NCI-H187 treated with DMSO at 0.1 percent for 48 hours (cell line): ENCODE data around the gene SPDYE2B.
"Not testable (repeated sequence)": the region's sequence is repeated elsewhere in the genome, so short reads cannot be mapped to it uniquely, and the experiment has no call there.

Experiments used
- DNase-seq: peaks from one replicate; lab custom pipeline; 2025; lab: John Stamatoyannopoulos, UW

The SPDYE2B gene

DNA sequence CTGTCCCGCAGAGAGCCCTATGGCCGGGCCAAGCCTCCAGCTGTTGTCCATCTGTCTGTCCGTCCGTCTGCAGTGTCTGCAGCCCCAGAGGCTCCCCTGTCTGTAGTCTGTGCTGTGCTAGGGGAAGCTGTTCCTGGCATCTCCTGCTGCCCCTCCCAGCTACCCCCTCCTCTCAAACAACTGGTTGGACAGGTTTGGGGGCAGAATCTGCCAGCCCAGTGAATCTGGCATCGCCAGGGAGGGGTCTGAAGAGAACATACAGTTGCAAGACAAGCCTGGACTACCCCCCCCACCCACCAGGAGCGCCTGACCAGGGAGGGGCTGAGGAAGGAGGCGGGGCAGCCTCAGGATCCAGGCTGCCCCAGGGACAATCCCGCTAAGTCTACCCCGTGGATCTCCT lies 7.4 kb upstream of the SPDYE2B start, which contains the start of gene UPK3BL1:
UPK3BL1 (minus strand) TSS at position 101 of the 400 bp plus-strand sequence; CDS start at position 51, 50 bp downstream.
- DNase-seq: not testable (repeated sequence)

DNA sequence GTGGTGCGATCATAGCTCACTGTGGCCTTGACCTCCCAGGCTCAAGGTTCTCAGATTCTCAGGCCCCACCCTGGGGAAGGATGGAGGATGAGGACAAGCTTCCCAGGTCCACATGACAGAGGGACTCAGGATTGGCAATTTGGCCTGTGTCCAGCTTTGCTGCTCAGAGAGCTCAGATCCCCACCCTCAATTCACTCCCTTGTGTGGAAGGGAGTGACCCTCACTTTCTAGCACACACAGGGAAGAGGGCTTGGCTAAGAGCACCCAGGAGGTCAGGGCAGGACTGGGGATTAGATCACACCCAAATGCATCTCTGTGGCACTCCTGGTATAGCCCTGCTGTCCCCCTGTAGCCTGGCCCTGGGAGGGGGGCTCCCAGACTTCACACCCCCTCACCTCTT lies 6.7 kb upstream of the SPDYE2B start:
- DNase-seq: not testable (repeated sequence)

DNA sequence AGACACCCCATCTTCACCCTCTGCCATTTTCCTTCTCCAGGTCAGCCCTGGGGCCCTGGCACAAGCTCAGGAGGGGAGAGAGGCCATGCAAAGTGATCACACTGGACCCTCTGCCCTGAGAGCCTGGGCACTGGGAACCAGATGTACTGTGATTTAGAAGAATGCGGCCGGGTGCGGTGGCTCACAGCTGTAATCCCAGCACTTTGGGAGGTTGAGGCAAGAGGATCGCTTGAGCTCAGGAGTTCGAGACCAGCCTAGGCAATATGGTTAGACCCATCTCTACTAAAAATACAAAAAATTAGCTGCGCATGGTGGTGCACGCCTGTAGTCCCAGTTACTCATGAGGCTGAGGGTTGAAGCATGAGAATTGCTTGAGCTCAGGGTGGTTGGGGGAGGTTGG lies 2.3 kb upstream of the SPDYE2B start:
- not testable (repeated sequence) for DNase-seq

DNA sequence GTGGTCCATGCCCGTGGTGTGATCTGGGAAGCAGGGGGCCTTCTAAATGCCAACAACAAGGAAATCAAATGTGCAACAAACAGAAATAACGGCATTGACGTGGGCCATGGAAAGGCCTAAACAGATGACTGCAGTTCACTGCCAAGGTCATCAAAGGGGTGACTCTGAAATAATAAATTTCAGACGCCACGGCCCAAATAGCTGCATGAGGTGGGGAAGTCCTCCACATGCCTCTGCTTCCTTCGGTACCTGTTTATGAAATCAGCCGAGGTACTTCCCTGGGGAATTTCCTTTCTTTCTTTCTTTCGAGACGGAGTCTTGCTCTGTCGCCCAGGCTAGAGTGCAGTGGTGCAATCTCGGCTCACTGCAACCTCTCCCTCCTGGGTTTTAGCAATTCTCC lies 14.6 kb downstream of the SPDYE2B start:
- DNase-seq: not testable (repeated sequence)

DNA sequence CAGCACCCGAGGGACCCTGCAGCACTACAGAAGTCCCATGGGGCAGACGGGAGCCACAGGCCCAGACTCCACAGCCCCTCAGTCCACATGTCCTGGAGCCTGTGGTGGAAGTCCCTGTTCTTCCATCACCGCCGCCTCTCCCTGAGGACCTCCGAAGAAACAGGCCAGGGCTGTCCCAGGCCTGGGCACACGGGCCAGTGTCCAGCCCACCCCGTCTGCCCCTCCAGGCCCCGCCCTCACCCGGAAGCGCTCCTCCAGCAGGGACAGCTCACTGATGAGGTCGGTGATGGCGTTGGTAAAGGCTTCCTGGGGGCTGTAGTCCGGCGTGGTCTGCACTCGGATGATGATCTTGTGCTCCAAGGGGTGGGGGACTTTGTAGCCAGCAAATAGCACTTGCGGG lies 16.7 kb downstream of the SPDYE2B start:
- not testable (repeated sequence) for DNase-seq

DNA sequence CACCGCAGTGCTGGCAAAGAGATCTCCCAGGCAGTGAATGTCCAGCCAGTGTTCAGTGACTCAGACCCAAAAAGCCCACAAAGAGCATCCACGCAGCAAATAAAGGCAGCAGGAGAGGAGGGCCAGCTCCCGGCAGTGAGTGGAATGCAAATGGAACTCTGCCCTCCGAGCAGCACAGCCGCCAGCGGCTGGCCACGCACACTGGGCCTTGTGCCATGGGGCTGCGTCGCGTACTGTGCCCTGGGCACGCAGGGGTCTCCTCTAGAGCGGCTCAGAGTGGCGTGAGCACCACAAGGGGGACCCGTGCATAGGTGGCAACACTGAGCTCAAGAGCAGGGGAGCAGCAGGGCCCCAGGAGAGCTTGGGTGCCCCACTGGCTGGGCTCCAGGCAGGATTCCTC lies 17.4 kb downstream of the SPDYE2B start:
- not testable (repeated sequence) for DNase-seq

DNA sequence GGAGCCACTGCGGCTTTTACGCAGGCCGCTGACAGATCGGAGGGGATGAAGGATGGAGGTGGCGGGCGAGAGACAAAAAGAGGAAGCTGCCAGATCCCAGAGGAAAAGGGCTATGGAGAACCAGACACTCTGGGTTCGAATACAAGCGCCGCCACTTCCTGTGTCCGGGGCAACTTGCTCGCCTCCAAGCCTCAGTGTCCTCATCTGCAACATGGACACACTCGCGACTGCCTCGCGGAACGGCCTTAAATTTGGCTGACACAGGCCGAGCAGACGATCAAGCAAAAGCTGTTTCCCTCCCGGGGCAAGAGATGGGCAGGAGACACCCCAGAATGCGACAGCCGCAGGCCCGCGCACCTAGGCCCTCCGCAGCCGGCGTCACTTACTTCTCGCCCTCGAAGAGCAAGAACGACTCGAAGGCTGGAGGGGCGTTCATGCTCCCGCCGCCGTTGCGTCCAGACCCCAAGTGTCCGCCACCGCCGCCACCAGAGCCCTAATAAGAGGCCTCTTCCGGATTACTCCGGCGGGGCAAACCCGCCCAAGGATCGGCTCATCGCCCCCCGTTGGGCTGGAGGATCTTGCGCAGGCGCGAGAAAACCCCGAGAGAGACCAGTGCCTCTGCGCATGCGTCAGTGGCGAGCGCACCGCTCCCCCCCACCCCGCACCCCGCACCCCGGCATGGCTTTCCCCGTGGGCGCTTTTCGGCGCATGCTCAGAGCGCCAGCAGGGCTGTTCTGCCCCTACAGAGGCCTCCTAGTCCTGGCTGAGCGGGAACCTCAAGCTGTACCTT lies 21.2 kb downstream of the SPDYE2B start, which contains the start of gene POLR2J2:
POLR2J2 (minus strand) TSS at position 498 of the 790 bp plus-strand sequence; CDS start at position 436, 62 bp downstream.
- DNase-seq: not testable (repeated sequence)

DNA sequence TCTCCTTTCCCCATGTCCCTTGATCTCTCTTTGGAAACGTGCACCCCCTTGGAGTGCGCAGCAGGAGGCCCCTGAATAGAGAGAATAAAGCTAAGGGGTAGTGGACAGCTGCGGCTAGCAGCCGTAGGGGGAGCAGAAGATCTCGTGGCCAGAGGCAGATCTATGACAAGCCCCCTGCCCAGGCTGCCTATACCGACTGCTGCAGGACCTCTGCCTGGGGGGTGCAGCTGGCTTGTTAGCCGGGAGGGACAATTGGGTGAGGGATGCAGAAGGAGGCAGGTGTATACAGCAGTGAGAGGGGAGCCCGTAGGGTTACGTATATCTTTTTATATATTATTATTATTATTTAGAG lies 21.8 kb downstream of the SPDYE2B start:
- not testable (repeated sequence) for DNase-seq

DNA sequence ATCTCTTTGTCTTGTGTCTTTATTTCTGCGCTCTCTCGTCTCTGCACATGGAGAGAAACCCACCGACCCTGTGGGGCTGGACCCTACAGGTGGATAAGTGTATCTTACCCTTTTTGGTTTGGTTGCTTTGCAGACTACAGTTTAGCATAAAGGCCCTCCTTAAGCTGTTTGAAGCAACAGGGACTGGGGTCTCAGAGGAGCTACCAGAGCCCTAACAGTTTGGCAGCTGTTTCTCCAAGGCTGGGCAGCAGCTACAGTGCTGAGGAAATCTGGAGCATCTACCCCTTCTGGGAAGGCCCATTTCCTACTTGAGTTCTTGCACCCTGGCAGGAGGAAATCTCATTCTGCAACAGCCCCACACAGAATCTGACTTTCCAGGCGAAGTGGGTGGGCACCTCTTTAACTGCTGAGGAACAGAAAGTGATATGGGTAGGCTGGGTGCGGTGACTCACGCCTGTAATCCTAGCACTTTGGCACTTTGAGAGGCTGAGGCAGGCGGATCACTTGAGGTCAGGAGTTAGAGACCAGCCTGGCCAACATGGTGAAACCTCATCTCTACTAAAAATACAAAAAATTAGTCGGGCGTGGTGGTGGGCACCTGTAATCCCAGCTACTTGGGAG lies 23.4 kb downstream of the SPDYE2B start:
- not testable (repeated sequence) for DNase-seq

DNA sequence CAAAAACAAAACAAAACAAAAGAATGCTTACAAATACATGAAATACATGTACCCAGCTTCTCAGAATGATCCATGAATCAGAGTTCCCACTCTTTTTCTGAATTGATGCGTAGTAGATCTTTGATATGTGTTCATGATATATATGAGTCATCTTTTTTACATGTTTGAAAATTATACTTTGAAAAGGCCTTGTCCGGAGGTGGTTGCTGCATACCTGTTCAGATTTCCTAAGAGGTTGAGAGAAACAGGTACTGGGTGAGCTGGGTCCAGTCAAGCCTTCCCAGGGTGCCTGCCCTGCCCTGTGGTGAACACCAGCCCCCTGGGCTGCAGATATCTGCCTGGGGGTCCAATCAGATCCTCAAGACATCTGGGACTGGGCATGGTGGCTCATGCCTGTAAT lies 25.4 kb downstream of the SPDYE2B start:
- not testable (repeated sequence) for DNase-seq

DNA sequence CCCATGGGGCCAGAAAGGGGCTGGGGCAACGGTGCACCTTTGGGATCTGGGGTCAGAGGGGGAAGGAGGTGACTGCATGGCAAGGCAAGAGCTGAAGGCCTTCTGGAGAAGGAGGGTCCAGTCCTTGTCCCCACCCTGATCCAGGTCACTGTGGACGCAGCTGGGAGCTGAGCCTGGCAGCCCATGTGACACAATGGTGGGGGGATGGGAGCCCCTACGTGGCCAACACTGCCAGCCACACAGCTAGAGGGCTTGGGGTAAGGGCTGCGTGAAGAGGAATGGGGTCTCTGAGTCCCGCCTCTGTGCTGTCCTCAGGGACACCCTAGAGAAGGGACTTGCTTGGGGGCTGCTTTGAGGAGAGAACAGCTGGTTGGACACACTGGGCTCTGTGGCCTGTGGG lies 30.7 kb downstream of the SPDYE2B start:
- DNase-seq: not testable (repeated sequence)

DNA sequence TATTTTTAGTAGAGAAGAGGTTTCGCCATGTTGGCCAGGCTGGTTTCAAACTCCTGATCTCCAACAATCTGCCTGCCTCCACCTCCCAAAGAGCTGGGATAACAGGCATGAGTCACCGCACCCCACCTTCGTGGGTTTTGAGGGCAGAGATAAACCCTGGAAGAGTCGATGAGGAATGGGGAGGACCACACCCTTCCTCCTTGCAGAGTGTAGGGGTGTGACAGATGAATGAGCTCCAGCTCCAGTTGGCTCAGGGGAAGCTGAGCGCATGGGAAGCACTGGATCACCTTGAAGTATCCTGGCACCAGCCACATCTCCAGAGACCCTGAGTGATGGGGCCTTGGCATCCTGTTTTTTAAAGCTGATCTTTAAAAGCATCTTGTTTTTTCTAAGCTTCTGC lies 32.4 kb downstream of the SPDYE2B start:
- DNase-seq: not testable (repeated sequence)

DNA sequence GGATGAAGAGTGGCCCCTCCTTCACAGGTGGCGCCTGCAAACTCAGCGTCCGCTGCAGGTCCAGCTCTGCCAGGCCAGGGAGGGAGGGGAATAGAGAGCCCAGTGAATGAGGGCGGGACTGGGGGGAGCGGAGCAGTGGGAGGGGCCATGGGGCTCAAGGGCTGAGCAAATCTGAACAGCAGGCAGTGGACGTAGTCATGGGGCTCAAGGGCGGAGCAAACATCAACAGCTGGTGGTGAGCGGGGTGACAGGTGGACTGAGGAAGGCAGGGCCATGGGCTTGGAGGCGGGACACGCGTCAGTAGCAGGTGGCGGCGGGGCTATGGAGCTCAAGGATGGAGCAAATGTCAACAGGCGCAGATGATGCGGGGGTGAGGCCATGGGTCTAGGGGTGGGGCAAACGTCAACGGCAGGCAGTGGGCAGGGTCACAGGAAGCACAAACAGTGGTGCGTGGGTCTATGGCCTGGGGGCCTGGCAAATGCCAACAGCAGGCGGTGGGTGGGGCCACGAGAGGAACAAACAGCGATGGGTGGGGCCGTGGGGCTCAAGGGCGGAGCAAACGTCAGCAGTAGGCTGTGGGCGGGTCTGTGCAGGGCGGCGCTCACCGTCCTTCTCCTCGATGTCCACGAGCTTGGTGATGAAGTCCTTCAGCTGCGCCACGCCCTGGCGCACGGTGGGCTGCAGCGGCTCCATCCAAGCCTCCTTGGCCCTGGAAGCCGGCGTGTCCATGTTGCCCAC lies 38.3 kb downstream of the SPDYE2B start:
- not testable (repeated sequence) for DNase-seq

DNA sequence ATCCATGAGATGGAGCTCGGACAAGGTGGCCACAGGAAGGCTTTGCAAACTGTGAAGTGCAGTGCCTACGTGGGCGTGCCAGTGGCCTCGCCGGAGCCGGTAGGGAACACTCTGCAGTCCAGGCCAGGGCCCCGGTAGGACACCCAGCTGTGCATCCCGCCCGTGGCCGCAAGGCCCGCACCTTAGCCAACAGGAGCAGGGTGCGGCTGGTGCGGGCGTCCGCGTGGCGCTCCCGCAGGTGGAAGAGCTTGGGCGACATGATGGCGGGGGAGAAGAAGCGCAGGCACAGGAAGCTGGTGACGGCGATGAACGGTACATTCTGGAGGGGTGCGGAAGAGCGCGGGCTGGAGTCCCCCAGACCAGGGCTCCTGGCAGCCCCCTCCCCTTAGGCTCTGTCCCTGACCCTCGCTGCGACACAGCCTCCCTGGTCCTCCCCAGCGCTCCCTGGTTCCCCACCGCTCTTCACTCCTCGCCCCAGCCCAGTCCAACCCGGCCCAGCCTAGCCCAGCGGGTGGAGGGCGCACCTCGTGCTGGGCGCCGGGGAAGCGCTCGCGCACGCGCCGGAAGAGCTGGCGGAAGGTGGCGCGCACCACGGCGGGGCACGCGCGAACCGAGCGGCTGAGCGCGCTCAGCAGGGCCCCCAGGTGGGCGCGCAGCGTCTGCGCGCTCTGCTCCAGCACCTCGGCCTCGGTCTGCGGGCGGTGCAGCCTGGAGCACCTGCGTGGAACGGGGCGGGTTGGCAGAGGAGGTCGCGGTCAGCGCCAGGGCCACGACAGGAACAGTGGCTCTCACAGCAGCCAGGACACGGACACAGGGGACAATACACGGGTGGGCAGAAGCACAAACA lies 39.5 kb downstream of the SPDYE2B start:
- not testable (repeated sequence) for DNase-seq

DNA sequence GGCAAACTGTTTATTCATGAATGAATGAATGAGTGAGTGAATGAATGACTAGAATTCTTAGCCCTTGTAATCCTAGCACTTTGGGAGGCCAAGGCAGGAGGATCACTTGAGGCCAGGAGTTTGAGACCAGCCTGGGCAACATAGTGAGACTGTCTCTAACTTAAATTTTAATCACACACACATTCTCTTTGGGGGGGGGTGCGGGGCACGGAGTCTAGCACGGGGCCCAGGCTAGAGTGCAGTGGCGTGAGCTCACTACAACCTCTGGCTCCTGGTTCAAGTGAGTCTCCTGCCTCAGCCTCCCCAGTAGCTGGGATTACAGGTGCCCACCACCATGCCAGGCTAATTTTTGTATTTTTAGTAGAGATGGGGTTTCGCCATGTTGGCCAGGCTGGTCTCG lies 40.5 kb downstream of the SPDYE2B start:
- DNase-seq: not testable (repeated sequence)

DNA sequence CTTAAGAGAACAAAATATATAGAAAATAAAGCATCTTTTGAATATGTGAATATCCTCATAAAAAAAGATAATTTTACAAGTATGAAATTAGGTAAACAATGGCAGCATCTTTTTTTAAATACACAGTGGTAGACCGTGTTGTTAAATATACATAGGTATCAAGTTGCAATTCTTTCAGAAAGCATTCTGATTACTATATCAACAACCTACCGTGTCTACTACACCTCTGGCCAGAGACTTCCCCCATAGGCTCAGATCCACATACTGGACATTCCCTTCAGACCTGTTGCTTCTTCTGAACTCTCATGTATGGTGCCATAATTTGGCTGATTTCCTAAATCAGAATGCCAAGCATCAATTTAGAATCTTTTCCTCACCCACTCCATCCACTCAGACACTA lies 43.9 kb downstream of the SPDYE2B start:
- not testable (repeated sequence) for DNase-seq

DNA sequence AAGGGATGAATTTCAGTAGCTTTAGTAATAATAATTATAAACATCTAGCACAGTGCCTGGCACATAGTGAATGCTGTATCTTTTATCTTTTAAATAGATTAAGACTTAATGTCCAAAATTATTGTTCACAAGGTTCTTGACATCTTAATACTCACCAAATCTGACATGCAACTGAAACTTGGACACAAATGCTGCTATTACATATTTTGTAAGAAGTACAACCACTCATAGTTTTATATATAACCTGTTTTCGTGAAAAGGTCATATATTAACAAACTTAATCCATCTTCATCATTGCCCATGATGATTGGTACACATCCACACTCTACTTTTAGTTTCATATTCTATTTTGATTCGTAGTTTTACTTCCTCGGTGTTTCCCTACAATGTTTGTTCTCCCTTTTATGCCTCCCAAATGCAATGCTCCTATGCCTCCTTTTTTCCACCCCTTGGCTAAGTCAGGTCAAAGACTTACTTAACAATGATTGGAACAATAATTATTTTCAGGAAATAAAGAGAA lies 45.0 kb downstream of the SPDYE2B start:
- not testable (repeated sequence) for DNase-seq

DNA sequence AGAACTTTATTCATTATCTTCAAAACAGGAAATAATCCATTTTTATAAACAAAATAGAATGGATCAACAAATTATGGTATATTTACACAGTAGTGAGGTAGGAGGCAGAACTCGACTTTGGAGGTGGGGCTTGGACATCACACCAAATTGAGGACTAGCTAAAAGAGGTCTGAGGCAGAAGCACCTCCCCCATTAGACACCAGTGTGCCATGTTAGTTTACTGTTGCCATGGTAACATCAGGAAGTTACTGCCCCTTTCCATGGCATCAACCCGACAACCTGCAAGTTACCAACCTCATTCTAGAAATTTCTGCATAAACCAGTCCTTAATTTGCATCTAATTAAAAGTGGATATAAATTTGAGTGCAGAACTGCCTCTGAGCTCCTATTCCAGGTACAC lies 45.9 kb downstream of the SPDYE2B start:
- not testable (repeated sequence) for DNase-seq

DNA sequence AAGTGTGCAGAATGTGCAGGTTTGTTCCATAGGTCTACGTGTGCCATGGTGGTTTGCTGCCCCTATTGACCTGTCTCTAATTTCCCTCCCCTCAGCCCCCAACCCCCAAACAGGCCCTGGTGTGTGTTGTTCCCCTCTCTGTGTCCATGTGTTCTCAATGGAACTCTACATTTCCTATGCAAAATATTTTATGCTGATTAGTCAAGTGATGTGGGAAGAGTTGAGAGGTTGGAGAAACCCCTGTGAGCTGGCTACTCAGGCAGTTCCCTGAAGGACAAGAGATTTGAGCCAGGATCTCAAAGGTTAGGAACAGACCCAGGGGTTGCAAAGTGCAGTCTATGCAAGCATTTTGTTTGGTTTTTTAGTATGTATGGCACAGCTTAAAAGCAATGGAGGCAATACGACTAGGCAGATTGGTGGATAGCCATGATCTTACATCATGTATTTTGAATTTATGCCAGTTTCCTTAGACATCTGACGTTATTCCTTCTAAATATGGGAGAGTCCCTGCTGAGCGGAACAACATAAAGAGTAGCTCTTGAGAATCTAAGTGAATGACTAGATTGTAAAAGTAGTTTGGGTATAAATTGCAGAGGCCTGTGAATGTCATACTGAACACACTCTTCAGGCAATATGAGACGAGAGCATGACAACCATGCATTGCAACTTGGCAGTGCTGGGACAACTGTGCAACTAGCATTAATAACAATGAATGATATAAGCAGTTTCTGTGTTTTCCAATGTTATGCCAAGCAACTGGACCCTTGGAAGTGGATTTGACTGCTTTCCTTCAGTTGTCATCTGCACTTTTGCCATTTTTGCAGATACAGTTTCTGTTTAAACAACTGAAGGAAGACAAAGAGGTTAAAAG lies 47.8 kb downstream of the SPDYE2B start:
- not testable (repeated sequence) for DNase-seq
